HCT116 (cell line): ENCODE results near the gene SEMA5B.

Source experiments
- CEBPB ChIP-seq: IDR thresholded peaks from 2 replicates; pipeline ENCODE4 v1.6.1; 2012; ENCODE audit warnings: low read depth
- CTCF ChIP-seq, 3 experiments: fragments of 200-600 bp in 1 of 3; sonication (generic) in 1 of 3; IDR thresholded peaks in 2 of 3; conservative IDR thresholded peaks in 1 of 3; 2 replicates each; pipeline ENCODE4 v1.5.1; 2012 to 2017; ENCODE audit warnings: low read depth in 2 of 3, low read length in 2 of 3, antibody characterized with exemption in 1 of 3, borderline replicate concordance in 1 of 3, control low read depth in 1 of 3, mild to moderate bottlenecking in 1 of 3, mixed read lengths in 1 of 3, mixed run types in 1 of 3, moderate library complexity in 1 of 3; ENCODE audit not compliant: insufficient read depth in 1 of 3
- ELF1 ChIP-seq: IDR thresholded peaks from 2 replicates; pipeline ENCODE4 v1.6.1; 2012; ENCODE audit warnings: low read depth, borderline replicate concordance
- EZH2 ChIP-seq: fragments of 200-600 bp; sonication (generic); IDR thresholded peaks from 2 replicates; pipeline ENCODE4 v1.6.1; 2017; ENCODE audit warnings: antibody characterized with exemption, mixed run types
- EZH2phosphoT487 ChIP-seq: fragments of 200-600 bp; IDR thresholded peaks from 2 replicates; pipeline ENCODE4 v1.6.1; 2018; ENCODE audit warnings: antibody characterized with exemption, borderline replicate concordance
- MAX ChIP-seq: IDR thresholded peaks from 2 replicates; pipeline ENCODE4 v1.6.1; 2012
- POLR2A ChIP-seq: IDR thresholded peaks from 2 replicates; pipeline ENCODE4 v1.7.0; 2011; ENCODE audit warnings: borderline replicate concordance; ENCODE audit not compliant: insufficient read depth, insufficient read length; ENCODE audit errors: extremely low read depth
- POLR2AphosphoS5 ChIP-seq: IDR thresholded peaks from 2 replicates; pipeline ENCODE4 v1.6.1; 2011; ENCODE audit warnings: mild to moderate bottlenecking, low read depth, low read length, moderate library complexity
- REST ChIP-seq: IDR thresholded peaks from 2 replicates; pipeline ENCODE4 v1.6.1; 2012; ENCODE audit warnings: low read depth
- SIN3A ChIP-seq: IDR thresholded peaks from 2 replicates; pipeline ENCODE4 v1.6.1; 2012; ENCODE audit warnings: low read depth
- SP1 ChIP-seq: IDR thresholded peaks from 2 replicates; pipeline ENCODE4 v1.6.1; 2012; ENCODE audit warnings: low read depth
- SRF ChIP-seq: IDR thresholded peaks from 2 replicates; pipeline ENCODE4 v1.6.1; 2012; ENCODE audit warnings: low read depth
- TCF7L2 ChIP-seq: IDR thresholded peaks from 2 replicates; pipeline ENCODE4 v1.7.0; 2011; ENCODE audit warnings: borderline replicate concordance, inconsistent platforms; ENCODE audit not compliant: insufficient read depth, insufficient read length; ENCODE audit errors: extremely low read depth
- ZNF274 ChIP-seq: fragments of 200-500 bp; sonication (Bioruptor generic); IDR thresholded peaks from 2 replicates; pipeline ENCODE4 v1.6.1; 2014; ENCODE audit warnings: mild to moderate bottlenecking, low read depth, low read length, inconsistent platforms

- TF ChIP-seq CTCF (IDR thresholded peaks at IDR 0.05 in 2 of 3, conservative IDR thresholded peaks at IDR 0.05 in 1 of 3; ENCODE audit: borderline replicate concordance in 1 of 3, insufficient read depth in 1 of 3, low read depth in 2 of 3, low read length in 2 of 3) (no peak), EZH2 (no peak), ZNF274 (no peak), REST (no peak), MAX (no peak), SIN3A (no peak), POLR2A (no peak), TCF7L2 (no peak), EZH2phosphoT487 (no peak), CEBPB (no peak), POLR2AphosphoS5 (no peak), SRF (no peak), SP1 (no peak), ELF1 (no peak)
Measured at GRCh38 chr3:123058505-123058904, 30.9 kb upstream of the SEMA5B start.
